RWPE1 (cell line): ENCODE results near the gene INSM2.

Source experiments
- CTCF ChIA-PET: fragments of 350-600 bp; sonication (Branson Sonifier 250); formaldehyde crosslinking; extraction: SDS; loops from one replicate; lab custom pipeline; 2021; lab: Yijun Ruan, JAX
- POLR2A ChIA-PET: fragments of 400-600 bp; formaldehyde crosslinking; extraction: SDS; loops from one replicate; lab custom pipeline; 2020; ENCODE audit warnings: antibody characterized with exemption; ENCODE audit not compliant: low non-redundant PET; lab: Yijun Ruan, JAX
- DNase-seq: peaks from one replicate; pipeline ENCODE4 v3.0.0; 2012; ENCODE audit warnings: low spot score
- H3K27ac ChIP-seq: fragments of 450-650 bp; 2 replicates; pipeline ENCODE4 v1.5.1; 2017
- TF ChIP-seq, protein P1 (sequence below): fragments of 450-650 bp; conservative IDR thresholded peaks from 2 replicates; pipeline ENCODE4 v1.5.1; 2017; ENCODE audit warnings: low read depth, mild to moderate bottlenecking

INSM2 gene

DNA sequence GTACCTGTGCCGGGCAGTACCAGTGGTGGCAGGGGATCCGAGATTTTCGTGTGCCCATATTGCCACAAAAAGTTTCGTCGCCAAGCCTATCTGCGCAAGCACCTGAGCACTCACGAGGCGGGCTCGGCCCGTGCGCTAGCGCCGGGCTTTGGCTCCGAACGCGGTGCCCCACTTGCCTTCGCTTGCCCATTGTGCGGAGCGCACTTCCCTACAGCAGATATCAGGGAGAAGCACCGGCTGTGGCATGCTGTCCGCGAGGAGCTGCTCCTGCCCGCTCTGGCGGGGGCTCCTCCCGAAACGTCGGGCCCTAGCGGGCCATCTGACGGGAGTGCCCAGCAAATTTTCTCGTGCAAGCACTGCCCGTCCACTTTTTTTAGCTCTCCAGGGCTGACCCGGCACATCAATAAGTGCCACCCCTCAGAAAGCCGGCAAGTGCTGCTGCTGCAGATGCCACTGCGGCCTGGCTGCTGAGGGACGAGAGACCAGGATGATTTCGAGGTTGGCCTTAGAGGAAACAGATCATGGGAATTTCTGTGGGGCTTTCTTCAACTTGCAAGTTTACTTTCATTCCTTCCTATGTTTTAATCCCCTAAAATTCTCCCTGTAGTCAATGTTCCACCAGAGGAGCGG is 1.6 kb downstream of the INSM2 start:
- DNase-seq = no peak
- TF ChIP-seq, protein P1, sequence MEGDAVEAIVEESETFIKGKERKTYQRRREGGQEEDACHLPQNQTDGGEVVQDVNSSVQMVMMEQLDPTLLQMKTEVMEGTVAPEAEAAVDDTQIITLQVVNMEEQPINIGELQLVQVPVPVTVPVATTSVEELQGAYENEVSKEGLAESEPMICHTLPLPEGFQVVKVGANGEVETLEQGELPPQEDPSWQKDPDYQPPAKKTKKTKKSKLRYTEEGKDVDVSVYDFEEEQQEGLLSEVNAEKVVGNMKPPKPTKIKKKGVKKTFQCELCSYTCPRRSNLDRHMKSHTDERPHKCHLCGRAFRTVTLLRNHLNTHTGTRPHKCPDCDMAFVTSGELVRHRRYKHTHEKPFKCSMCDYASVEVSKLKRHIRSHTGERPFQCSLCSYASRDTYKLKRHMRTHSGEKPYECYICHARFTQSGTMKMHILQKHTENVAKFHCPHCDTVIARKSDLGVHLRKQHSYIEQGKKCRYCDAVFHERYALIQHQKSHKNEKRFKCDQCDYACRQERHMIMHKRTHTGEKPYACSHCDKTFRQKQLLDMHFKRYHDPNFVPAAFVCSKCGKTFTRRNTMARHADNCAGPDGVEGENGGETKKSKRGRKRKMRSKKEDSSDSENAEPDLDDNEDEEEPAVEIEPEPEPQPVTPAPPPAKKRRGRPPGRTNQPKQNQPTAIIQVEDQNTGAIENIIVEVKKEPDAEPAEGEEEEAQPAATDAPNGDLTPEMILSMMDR = no peak
- ChIA-PET CTCF (interaction anchor here (0.5 to 1.2 kb wide), 4 partner anchors 34 to 283 kb away, joined by 3 to 7 read pairs (median 5); no protein-coding TSS in a partner anchor), POLR2A (no interaction called here)
- H3K27ac ChIP-seq = no peak overlapping the region

DNA sequence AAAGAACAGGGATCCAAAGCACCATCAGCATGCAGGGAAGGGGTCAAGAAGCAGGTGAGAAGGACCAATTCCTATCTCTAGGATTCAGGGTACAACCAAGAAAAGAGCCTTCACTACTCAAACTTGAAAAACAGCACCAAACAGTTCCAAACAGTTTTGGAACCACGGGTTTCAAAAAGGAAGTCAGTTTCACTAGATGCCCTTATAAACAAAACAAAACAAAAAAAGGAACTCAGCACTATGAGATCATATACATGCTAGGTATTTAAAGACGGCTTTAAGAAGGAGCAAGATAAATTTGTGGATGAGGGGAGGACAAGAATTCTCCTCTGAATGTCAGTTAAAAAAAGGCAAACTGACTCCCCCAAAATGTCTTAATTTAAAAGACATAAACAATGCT is 6.0 kb downstream of the INSM2 start:
- TF ChIP-seq, protein P1 = no peak
- POLR2A ChIA-PET = no interaction called here
- H3K27ac ChIP-seq = no peak overlapping the region
- CTCF ChIA-PET = no interaction called here
- no peak for DNase-seq

DNA sequence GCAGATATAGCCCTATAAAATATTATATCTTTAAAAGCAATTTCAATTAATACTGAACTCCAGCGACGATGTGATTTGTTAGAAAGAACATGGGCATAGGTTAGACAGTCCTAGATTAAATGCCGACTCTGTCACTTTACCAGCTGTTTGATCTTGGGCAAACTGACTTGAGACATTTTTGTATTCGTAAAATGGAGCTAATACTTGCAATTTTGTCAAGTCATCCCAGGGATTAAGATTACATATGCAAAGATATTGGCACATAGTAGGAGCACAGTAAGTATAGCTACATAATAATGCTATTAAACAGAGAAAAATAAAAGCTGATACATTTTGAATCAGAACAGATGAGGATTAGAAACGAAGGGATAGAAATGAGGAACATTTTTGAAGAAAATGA is 9.0 kb downstream of the INSM2 start:
- ChIA-PET POLR2A (no interaction called here), CTCF (no interaction called here)
- TF ChIP-seq, protein P1 = no peak
- no peak overlapping the region for H3K27ac ChIP-seq
- no peak for DNase-seq

DNA sequence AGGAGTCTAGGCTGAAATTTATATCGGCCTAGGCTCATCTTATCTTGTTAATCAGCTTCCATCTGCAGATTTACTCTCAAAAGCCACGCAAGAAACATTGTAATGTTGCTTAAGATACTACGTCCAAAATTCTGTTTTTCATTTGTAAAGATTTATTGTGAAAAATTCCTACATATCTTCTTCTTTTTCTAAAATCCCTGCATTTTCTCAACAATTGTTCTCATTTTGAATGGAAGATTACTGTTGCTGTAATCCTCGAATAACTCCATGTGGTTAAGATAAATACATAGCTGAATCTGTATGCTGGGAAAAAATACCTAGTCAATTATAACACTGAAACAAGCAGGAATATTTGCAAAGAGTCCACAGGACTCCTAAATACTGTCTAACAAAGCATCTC is 15.6 kb downstream of the INSM2 start:
- no peak overlapping the region for H3K27ac ChIP-seq
- DNase-seq = no peak
- POLR2A ChIA-PET = no interaction called here
- CTCF ChIA-PET = interaction anchor here (0.6 kb wide), 1 partner anchor 375 kb away, joined by 3 read pairs; no protein-coding TSS in a partner anchor
- TF ChIP-seq, protein P1 = no peak

DNA sequence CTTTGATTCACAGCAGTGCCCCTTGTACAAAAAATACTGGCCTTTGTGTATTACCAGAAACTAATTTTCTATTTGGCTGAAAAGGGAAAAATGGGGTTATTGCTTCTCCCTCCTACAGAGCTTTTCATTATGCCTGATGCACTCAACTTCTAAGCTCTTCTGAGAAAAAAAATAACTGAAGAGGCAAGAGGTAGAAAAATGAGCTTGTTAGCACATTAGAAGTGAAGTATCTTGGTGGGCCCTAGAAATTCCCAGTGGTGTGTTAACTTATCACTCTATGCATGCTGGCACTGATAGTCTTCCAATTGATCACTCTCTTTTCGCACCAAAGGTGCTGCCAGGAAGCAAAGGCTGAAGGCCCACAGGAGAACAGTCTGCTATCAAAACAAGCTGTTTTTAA is 17.1 kb downstream of the INSM2 start:
- no peak for DNase-seq
- no peak overlapping the region for H3K27ac ChIP-seq
- TF ChIP-seq, protein P1 = no peak
- CTCF ChIA-PET = interaction anchor here (0.5 to 1.1 kb wide), 3 partner anchors 17 to 136 kb away, joined by 3 to 4 read pairs (median 3); no protein-coding TSS in a partner anchor
- POLR2A ChIA-PET = no interaction called here

DNA sequence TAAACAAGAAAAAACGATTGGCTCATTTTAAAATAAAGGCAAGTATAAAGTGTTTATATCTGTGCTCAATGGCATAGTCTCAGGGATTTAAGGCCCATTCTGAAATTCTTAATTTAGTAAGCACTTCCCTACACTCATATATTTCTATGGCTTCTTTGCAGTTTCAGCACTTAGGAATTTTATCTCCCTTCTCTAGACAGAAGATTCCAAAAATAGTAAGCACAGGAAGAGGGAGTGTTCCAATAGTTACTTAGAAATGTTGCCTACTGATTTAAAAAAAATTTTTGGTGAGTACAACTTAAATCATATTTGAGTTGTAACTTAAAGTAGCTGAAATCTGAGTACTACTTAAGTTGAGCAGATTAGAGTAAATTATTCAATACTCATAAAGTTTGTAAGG is 19.8 kb downstream of the INSM2 start:
- ChIA-PET CTCF (no interaction called here), POLR2A (no interaction called here)
- TF ChIP-seq, protein P1 = no peak

More for the DNA sequence above, 19.8 kb downstream of the INSM2 start:
- no peak overlapping the region for H3K27ac ChIP-seq
- DNase-seq = no peak
